Testis (tissue), 2 donors: Measurements from ENCODE around the gene CD58.

Experiments
- POLR2A ChIP-seq: fragments of 450-650 bp; IDR thresholded peaks from one replicate; pipeline ENCODE4 v1.6.1; 2017; ENCODE audit warnings: antibody characterized with exemption, mild to moderate bottlenecking, moderate library complexity
- TF ChIP-seq, protein P1 (sequence below), 3 experiments: fragments of 450-650 bp in 2 of 3; fragments of 200-600 bp in 1 of 3; sonication (generic) in 1 of 3; IDR thresholded peaks; one replicate each; pipeline ENCODE4 v1.5.1; 2016 to 2019; ENCODE audit warnings: antibody characterized with exemption in 3 of 3, mild to moderate bottlenecking in 2 of 3, moderate library complexity in 1 of 3

DNA sequence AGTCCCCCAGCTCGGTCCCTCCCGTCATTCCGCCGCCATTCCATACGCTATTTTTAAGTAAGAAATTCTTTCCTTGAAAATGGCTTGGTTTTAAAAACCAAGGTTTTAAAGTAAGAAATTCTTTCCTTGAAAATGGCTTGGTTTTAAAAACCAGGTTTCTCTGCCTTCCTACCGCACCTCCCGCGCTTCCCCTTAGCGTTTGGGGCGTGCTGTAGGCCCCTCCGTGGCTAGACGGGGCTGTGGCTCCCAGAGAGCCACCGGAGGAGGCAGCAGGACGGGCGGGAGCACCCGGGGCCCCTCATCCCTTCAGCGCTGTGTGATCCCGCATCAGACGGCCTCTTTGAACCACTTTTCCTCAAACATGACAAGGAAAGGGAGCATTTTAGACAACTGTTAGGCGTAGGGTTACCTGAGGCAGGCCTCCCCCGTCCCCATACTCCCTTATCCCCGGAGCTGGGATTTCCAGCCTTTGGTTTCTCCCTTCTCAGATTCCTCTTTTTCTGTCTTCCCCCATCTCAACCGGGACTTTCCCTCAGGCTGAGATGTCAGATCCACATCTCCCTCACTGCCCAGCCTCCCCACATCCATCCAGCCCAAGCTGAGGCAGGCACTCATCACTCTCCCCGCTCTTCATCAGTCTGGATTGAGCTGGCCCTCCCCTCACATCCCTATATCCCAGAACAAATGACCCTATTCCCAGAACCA, 541 bp upstream of the CD58 start:
- TF ChIP-seq, protein P1, sequence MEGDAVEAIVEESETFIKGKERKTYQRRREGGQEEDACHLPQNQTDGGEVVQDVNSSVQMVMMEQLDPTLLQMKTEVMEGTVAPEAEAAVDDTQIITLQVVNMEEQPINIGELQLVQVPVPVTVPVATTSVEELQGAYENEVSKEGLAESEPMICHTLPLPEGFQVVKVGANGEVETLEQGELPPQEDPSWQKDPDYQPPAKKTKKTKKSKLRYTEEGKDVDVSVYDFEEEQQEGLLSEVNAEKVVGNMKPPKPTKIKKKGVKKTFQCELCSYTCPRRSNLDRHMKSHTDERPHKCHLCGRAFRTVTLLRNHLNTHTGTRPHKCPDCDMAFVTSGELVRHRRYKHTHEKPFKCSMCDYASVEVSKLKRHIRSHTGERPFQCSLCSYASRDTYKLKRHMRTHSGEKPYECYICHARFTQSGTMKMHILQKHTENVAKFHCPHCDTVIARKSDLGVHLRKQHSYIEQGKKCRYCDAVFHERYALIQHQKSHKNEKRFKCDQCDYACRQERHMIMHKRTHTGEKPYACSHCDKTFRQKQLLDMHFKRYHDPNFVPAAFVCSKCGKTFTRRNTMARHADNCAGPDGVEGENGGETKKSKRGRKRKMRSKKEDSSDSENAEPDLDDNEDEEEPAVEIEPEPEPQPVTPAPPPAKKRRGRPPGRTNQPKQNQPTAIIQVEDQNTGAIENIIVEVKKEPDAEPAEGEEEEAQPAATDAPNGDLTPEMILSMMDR (IDR thresholded peaks at IDR 0.05), result no peak
- TF ChIP-seq POLR2A, result no peak
